Neural progenitor cell (in vitro differentiated cells): Measurements from ENCODE around the gene SPIRE1. TPM values are rescaled to one million over a fixed set of nuclear protein-coding genes. Genes with fewer than 3 reads are reported as not detected.
A peak's percentile ranks its signal among the peaks of the same experiment; 100 is the strongest.

ENCODE experiments used
- DNase-seq: peaks from one replicate; pipeline ENCODE4 v3.0.0-alpha.2; 2016; ENCODE audit warnings: low spot score
- H2AFZ ChIP-seq: fragments of 200-600 bp; sonication (generic); replicated peaks from 2 replicates; pipeline ENCODE4 v1.6.1; 2016; ENCODE audit warnings: antibody characterized with exemption
- H3F3A ChIP-seq: fragments of 200-600 bp; sonication (generic); 2 replicates; pipeline ENCODE4 v1.6.1; 2016; ENCODE audit warnings: antibody characterized with exemption, low read depth
- H3K27ac ChIP-seq: fragments of 200-600 bp; sonication (generic); 2 replicates; pipeline ENCODE4 v1.5.1; 2016; ENCODE audit warnings: mild to moderate bottlenecking
- H3K27me3 ChIP-seq: fragments of 200-600 bp; sonication (generic); 2 replicates; pipeline ENCODE4 v1.6.1; 2016; ENCODE audit warnings: mild to moderate bottlenecking, moderate library complexity
- H3K36me3 ChIP-seq: fragments of 200-600 bp; sonication (generic); 2 replicates; pipeline ENCODE4 v1.5.1; 2016
- H3K4me1 ChIP-seq: fragments of 200-600 bp; sonication (generic); 2 replicates; pipeline ENCODE4 v1.6.1; 2016; ENCODE audit warnings: mixed run types
- H3K4me2 ChIP-seq: fragments of 200-600 bp; sonication (generic); 2 replicates; pipeline ENCODE4 v1.6.1; 2016
- H3K4me3 ChIP-seq: fragments of 200-600 bp; sonication (generic); 2 replicates; pipeline ENCODE4 v1.5.1; 2016
- H3K79me2 ChIP-seq: fragments of 200-600 bp; sonication (generic); 2 replicates; pipeline ENCODE4 v1.6.1; 2016; ENCODE audit warnings: low read depth
- H3K9ac ChIP-seq: fragments of 200-600 bp; sonication (generic); 2 replicates; pipeline ENCODE4 v1.6.1; 2016
- H3K9me3 ChIP-seq: fragments of 200-600 bp; sonication (generic); 2 replicates; pipeline ENCODE4 v1.5.1; 2016; ENCODE audit warnings: low read depth
- H4K20me1 ChIP-seq: fragments of 200-600 bp; sonication (generic); 2 replicates; pipeline ENCODE4 v1.6.1; 2016; ENCODE audit warnings: low read depth
- H3K27ac Mint-ChIP-seq: 3 replicates; pipeline ENCODE4 v1.8.0; 2021; ENCODE audit warnings: mixed read lengths
- H3K27me3 Mint-ChIP-seq: 2 replicates; pipeline ENCODE4 v1.8.0; 2022; ENCODE audit warnings: low read depth, mild to moderate bottlenecking, inconsistent platforms, moderate library complexity, mixed read lengths; ENCODE audit not compliant: insufficient read depth
- H3K36me3 Mint-ChIP-seq: 3 replicates; pipeline ENCODE4 v1.8.0; 2021; ENCODE audit warnings: mixed read lengths
- H3K4me1 Mint-ChIP-seq: 3 replicates; pipeline ENCODE4 v1.8.0; 2021; ENCODE audit warnings: mixed read lengths
- H3K4me3 Mint-ChIP-seq: 3 replicates; pipeline ENCODE4 v1.8.0; 2021; ENCODE audit warnings: mild to moderate bottlenecking, moderate library complexity, mixed read lengths
- H3K9me3 Mint-ChIP-seq: 3 replicates; pipeline ENCODE4 v1.8.0; 2020; ENCODE audit warnings: mixed read lengths
- CTCF ChIP-seq: fragments of 200-600 bp; sonication (generic); IDR thresholded peaks from 2 replicates; pipeline ENCODE4 v1.5.1; 2017; ENCODE audit warnings: antibody characterized with exemption, mild to moderate bottlenecking
- EZH2 ChIP-seq: fragments of 200-600 bp; sonication (generic); IDR thresholded peaks from 2 replicates; pipeline ENCODE4 v1.6.1; 2017; ENCODE audit warnings: antibody characterized with exemption, mild to moderate bottlenecking, moderate library complexity
- EZH2phosphoT487 ChIP-seq: fragments of 200-600 bp; sonication (generic); IDR thresholded peaks from 2 replicates; pipeline ENCODE4 v1.6.1; 2017; ENCODE audit warnings: antibody characterized with exemption
- total RNA-seq: library from RNA; depleted of rRNA; stranded (reverse); fragments of >200 nt; gene quantifications from 2 replicates; pipeline ENCODE4 v1.2.3, GENCODE V29; 2015; ENCODE audit warnings: low replicate concordance

SPIRE1 gene
- total RNA-seq, 1 donor from 2014 or later = 18.4 TPM

- Mint-ChIP-seq H3K27ac (peak overlapping the region; percentile 88), H3K27me3 (peaks cover 9% of the 10 kb centered on the region), H3K36me3 (no peaks in the 10 kb centered on the region), H3K9me3 (no peaks in the 10 kb centered on the region), H3K4me3 (peak overlapping the region; percentile 95), H3K4me1 (peaks cover 19% of the 10 kb centered on the region)
- Histone ChIP-seq H4K20me1 (peaks cover 17% of the 10 kb centered on the region), H3K27me3 (peaks cover 38% of the 10 kb centered on the region), H3K9ac (no peak overlapping the region), H3K4me3 (peak overlapping the region; percentile 76), H3K4me2 (peak overlapping the region; percentile 96), H3K9me3 (no peaks in the 10 kb centered on the region), H3K4me1 (peaks cover 6% of the 10 kb centered on the region), H3K36me3 (no peaks in the 10 kb centered on the region), H3K27ac (no peak overlapping the region), H3K79me2 (peaks cover 24% of the 10 kb centered on the region), H3F3A (peaks cover 13% of the 10 kb centered on the region), H2AFZ (peak overlapping the region; percentile 87)
- peak; percentile 77 for DNase-seq
- peak; percentile 45 for TF ChIP-seq EZH2phosphoT487
- peak; percentile 65 for TF ChIP-seq EZH2
- TF ChIP-seq CTCF = no peak
Measured at GRCh38 chr18:12658426-12659138, 675 bp upstream of the SPIRE1 start.

- peak; percentile 68 for DNase-seq
- Mint-ChIP-seq H3K27me3 (peaks cover 9% of the 10 kb centered on the region), H3K36me3 (no peaks in the 10 kb centered on the region), H3K4me1 (peaks cover 33% of the 10 kb centered on the region), H3K27ac (no peak overlapping the region), H3K4me3 (peak overlapping the region; percentile 91), H3K9me3 (no peaks in the 10 kb centered on the region)
- H3F3A ChIP-seq = peaks cover 20% of the 10 kb centered on the region
- peaks cover 38% of the 10 kb centered on the region for H3K27me3 ChIP-seq
- peaks cover 32% of the 10 kb centered on the region for H3K79me2 ChIP-seq
- peak overlapping the region; percentile 76 for H3K4me3 ChIP-seq
- H2AFZ ChIP-seq = peak overlapping the region; percentile 87
- H3K27ac ChIP-seq = no peak overlapping the region
- peaks cover 16% of the 10 kb centered on the region for H3K4me1 ChIP-seq
- H3K4me2 ChIP-seq = peak overlapping the region; percentile 96
- H3K9ac ChIP-seq = peak overlapping the region; percentile 21
- H3K9me3 ChIP-seq = no peaks in the 10 kb centered on the region
- H4K20me1 ChIP-seq = peaks cover 24% of the 10 kb centered on the region
- H3K36me3 ChIP-seq = no peaks in the 10 kb centered on the region
- peak; percentile 62 for TF ChIP-seq EZH2
- TF ChIP-seq EZH2phosphoT487 = peak; percentile 73
- no peak for TF ChIP-seq CTCF
Measured at GRCh38 chr18:12656938-12657683, 796 bp downstream of the SPIRE1 start.

GRCh38 chr18:12656605-12656937 is 1.3 kb downstream of the SPIRE1 start:
- Histone ChIP-seq H3K9me3 (no peaks in the 10 kb centered on the region), H3F3A (peaks cover 20% of the 10 kb centered on the region), H3K27ac (no peak overlapping the region), H3K79me2 (peaks cover 36% of the 10 kb centered on the region), H3K4me2 (peak overlapping the region; percentile 96), H3K4me3 (peak overlapping the region; percentile 76), H3K36me3 (no peaks in the 10 kb centered on the region), H3K9ac (peak overlapping the region; percentile 21), H3K4me1 (peaks cover 21% of the 10 kb centered on the region), H4K20me1 (peaks cover 24% of the 10 kb centered on the region), H2AFZ (peak overlapping the region; percentile 87), H3K27me3 (peaks cover 38% of the 10 kb centered on the region)
- Mint-ChIP-seq H3K4me1 (peaks cover 38% of the 10 kb centered on the region), H3K27ac (peak overlapping the region; percentile 70), H3K36me3 (no peaks in the 10 kb centered on the region), H3K27me3 (peaks cover 9% of the 10 kb centered on the region), H3K9me3 (no peaks in the 10 kb centered on the region), H3K4me3 (peak overlapping the region; percentile 91)
- no peak for DNase-seq
- TF ChIP-seq EZH2phosphoT487 (no peak), CTCF (no peak), EZH2 (no peak)
